GM23338 (cell line): ENCODE measurements around the gene UXS1.

Source experiments
- EZH2phosphoT487 ChIP-seq: fragments of 200-600 bp; sonication (generic); IDR thresholded peaks from one replicate; pipeline ENCODE4 v1.8.1; 2018; ENCODE audit warnings: antibody characterized with exemption; ENCODE audit not compliant: unreplicated experiment
- TF ChIP-seq, protein P1 (sequence below), 2 experiments: fragments of 200-600 bp in 1 of 2; sonication (generic) in 1 of 2; conservative IDR thresholded peaks; 2 replicates each; pipeline versions ENCODE4 v1.5.1 to v1.6.1; 2016 to 2017; ENCODE audit warnings: antibody characterized with exemption in 2 of 2, low read depth in 2 of 2, mild to moderate bottlenecking in 2 of 2, moderate library complexity in 1 of 2

- TF ChIP-seq, protein P1, sequence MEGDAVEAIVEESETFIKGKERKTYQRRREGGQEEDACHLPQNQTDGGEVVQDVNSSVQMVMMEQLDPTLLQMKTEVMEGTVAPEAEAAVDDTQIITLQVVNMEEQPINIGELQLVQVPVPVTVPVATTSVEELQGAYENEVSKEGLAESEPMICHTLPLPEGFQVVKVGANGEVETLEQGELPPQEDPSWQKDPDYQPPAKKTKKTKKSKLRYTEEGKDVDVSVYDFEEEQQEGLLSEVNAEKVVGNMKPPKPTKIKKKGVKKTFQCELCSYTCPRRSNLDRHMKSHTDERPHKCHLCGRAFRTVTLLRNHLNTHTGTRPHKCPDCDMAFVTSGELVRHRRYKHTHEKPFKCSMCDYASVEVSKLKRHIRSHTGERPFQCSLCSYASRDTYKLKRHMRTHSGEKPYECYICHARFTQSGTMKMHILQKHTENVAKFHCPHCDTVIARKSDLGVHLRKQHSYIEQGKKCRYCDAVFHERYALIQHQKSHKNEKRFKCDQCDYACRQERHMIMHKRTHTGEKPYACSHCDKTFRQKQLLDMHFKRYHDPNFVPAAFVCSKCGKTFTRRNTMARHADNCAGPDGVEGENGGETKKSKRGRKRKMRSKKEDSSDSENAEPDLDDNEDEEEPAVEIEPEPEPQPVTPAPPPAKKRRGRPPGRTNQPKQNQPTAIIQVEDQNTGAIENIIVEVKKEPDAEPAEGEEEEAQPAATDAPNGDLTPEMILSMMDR (conservative IDR thresholded peaks at IDR 0.05; ENCODE audit: low read depth in 2 of 2): no peak
- TF ChIP-seq EZH2phosphoT487: no peak
Measured at GRCh38 chr2:106117882-106118684, 76.0 kb downstream of the UXS1 start.
